Measurements from ENCODE around the gene ANKRD18B.
"Not testable (repeated sequence)": the region's sequence is repeated elsewhere in the genome, so short reads cannot be mapped to it uniquely, and the experiment has no call there.

The ANKRD18B gene

DNA sequence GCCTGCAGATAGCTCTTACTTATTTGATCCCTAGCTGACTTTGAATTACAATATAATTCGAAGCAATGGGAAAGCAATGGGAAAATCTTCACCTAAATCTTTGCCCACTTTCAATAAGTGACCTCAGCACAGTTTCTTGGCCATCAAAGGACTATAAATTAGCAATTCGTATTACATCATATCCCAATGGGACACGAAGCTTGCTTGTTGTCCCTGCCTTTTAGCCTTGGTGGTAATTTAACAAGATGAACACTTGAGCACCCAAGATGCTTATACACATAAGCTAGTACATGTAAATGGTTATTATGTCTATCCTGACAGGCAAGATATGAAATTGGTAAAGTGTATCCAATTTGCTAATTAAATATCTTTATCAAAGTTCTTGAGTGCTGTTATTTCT, 9.9 kb downstream of the ANKRD18B start:
- DNase-seq (ENCODE audit: low read depth), result not testable (repeated sequence)

- no peak for DNase-seq (ENCODE audit: low read depth)
These were observed 11.5 kb downstream of the ANKRD18B start for GRCh38 chr9:33535541-33535940.

DNA sequence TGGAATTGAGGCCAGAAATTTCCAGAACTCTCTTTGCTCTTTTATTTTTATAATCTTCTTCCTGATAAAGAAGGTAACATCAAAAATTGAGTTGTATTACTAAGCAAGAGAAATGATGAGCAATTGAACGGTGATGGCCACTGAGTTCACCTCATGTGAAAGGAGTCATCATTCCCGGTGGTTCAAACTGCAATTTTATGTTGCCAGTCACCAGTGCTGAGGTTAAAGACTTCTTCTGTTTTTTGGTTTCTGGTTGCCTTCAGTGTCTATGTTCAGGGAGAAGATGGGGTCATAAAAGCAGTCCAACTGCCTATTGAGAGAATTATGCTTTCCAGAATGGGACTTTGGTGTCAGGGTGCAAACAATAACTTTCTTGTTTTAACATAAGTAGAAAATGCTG, 19.4 kb downstream of the ANKRD18B start:
- not testable (repeated sequence) for DNase-seq (ENCODE audit: low read depth)

GRCh38 chr9:33545715-33546114, 21.7 kb downstream of the ANKRD18B start:
- DNase-seq (ENCODE audit: low read depth), result not testable (repeated sequence)

DNA sequence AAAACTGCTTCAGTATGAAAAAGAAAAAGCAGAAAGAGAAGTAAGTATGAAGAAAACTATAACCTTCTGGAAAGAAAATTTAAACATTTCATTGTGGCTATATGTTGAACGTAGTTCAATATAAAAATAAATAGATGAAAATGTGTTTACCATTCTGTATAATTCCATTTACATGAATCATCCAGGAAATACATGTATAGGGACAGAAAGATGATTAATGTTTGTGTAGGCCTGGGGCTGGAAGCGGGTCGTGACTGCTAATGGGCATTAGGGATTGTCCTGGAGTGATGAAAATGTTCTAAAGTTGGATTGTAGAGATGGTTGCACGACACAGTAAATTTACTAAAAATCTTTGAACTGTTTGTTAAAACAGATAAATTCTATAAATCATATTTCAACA, 24.8 kb downstream of the ANKRD18B start:
- DNase-seq (ENCODE audit: low read depth), result not testable (repeated sequence)

DNA sequence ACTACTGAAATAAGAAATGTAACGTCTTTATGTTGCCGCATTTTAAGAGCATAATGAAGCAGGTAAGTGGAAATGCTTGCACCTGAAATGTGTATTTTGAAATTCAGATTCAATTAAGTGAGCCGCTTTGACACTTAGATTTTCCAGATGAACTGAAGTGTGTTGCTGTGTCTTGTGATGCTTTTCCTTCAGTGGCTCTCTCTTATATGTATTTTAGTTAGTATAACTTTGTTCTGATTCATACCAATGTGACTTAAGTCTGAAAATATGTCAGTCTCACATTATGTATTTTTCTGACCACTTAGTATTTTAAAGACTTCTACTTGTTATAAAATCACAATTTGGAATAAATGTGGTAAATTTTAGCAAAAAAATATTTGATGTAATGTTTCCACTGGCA, 25.4 kb downstream of the ANKRD18B start:
- not testable (repeated sequence) for DNase-seq (ENCODE audit: low read depth)

DNA sequence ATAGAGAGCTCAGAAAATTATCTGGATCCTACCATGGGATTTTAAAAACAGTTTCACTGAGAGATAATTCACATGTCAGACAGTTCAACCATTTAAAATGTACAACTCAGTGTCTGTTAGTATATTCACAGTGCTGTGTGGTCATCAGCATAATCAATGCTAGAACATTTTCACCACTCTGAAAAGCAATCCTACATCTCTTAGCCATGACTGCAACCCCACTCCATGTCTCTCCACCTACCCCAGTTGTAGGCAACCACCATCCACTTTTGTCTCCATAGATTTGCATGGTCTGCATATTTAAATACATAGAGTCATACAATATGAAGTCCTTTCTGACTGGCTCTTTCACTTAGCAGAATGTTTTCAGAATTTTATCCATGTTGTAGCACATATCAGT, 27.1 kb downstream of the ANKRD18B start:
- DNase-seq (ENCODE audit: low read depth), result not testable (repeated sequence)

DNA sequence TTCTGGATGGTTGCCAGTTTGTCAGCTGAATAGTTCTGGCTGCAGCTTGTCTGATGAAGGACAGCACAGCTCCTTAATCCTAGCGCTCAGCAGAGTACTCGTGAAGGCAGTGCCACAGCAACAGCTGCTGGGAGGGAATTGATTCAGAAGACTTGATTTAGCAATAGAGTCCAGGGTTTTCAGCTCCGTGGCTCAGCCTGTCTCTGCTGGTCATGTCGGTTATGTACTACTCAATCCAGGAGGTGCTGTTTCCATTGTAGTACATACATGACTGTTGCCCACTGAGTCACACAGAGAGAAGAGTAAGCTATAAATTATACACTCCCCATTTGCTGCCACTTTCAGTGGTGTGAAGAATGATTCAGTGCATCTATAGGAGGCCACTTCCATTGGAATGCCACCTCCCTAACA, 28.3 kb downstream of the ANKRD18B start:
- not testable (repeated sequence) for DNase-seq (ENCODE audit: low read depth)

GRCh38 chr9:33560217-33560616, 36.2 kb downstream of the ANKRD18B start:
- not testable (repeated sequence) for DNase-seq (ENCODE audit: low read depth)

DNA sequence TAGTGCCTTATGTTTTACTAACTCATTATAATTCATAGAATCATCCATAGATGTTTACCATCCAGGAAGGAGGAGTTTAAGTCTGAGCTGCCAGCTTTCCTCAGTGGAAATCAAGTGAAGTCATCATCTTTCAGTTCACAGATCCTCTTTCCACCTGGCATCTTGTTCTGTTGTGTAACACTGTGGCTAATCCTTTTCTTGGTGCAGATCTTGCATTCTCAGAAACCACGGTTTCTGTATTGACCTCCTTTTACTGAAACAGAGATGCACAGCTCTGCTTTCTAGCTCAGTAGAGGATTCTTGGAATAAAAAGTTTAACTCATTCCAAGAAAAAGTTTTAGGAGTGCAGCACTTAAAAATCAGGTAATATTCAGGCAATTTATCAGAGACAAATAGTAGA, 38.1 kb downstream of the ANKRD18B start:
- DNase-seq (ENCODE audit: low read depth), result not testable (repeated sequence)

GRCh38 chr9:33567776-33568175, 43.7 kb downstream of the ANKRD18B start:
- DNase-seq (ENCODE audit: low read depth), result not testable (repeated sequence)

- DNase-seq (ENCODE audit: low read depth), result not testable (repeated sequence)
These were observed 53.7 kb downstream of the ANKRD18B start for GRCh38 chr9:33577786-33578185.

DNA sequence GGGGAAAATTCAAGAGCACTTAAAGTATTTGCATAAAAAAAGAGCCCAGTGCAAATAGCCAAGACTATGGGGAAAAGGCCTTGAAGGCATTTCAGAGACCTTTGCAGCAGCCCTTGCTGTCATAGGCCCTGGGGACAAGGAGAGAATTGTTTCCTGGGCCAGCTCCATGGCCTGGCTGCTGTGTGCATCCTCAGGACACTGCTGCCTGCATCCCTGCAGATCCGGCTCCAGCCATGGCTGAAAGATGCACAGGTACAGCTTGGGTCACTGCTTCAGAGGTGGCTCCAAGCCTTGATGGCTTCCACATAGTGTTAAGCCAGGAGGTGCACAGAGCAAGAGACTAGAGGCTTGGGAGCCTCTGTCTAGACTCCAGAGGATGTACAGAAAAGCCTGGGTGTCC, 55.9 kb downstream of the ANKRD18B start:
- not testable (repeated sequence) for DNase-seq (ENCODE audit: low read depth)

DNA sequence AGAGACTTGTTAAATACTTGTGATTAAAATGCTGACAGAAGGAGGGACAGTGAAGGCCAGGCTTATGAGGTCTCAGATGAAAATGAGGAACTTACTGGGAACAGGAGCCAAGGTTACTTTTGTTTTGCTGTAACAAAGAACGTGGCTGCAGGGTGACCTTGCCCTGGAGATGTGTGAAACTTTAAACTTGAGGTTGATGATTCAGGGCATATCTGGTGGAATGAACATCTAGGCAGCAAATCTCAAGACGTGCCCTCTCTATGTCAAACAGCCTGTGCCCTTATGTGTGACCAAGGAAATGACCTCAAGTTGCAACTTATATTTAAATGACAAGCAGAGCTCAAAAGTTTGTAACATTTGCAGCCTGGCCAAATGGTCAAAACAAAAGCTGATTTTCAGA, 58.6 kb downstream of the ANKRD18B start:
- not testable (repeated sequence) for DNase-seq (ENCODE audit: low read depth)

DNA sequence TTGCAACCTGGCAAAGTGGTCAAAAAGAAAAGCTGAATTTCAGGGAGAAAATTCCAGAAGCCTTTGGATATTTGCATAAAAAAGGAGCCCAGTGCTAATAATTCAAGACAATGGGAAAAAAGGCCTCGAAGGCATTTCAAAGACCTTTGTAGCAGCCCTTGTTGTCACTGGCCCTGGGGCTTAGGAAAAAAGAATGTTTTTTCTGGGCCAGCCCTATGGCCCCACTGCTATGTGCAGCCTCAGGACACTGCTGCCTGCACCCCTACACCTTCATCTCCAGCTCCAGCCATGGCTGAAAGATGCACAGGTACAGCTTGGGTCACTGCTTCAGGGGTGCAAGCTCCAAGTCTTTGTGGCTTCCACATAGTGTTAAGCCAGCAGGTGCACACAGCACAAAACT, 62.1 kb downstream of the ANKRD18B start:
- DNase-seq (ENCODE audit: low read depth), result not testable (repeated sequence)

GRCh38 chr9:33587799-33588198, 63.7 kb downstream of the ANKRD18B start:
- DNase-seq (ENCODE audit: low read depth), result not testable (repeated sequence)

- not testable (repeated sequence) for DNase-seq (ENCODE audit: low read depth)
These were observed 64.8 kb downstream of the ANKRD18B start for GRCh38 chr9:33588876-33589275.

- not testable (repeated sequence) for DNase-seq (ENCODE audit: low read depth)
These were observed 66.8 kb downstream of the ANKRD18B start for GRCh38 chr9:33590857-33591256.

DNA sequence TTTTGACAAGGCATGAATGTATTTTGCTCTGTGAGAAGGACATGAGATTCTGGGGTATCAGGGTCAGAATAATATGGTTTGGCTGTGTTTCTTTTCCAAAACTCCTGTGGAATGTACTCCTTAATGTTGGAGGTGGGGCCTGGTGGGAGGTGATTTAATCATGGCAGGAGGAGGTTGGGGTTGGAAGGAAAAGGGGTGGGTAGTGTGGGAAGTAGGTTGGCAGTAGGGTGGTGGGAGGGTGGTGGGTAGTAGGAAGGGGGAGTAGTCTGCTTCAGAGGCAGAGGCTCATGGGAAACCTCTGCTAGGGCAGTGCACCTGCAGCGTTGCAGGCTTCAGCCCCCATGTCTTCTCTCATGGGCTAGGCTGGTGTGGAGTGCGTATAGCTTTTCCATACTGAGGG, 72.9 kb downstream of the ANKRD18B start:
- DNase-seq (ENCODE audit: low read depth), result not testable (repeated sequence)

DNA sequence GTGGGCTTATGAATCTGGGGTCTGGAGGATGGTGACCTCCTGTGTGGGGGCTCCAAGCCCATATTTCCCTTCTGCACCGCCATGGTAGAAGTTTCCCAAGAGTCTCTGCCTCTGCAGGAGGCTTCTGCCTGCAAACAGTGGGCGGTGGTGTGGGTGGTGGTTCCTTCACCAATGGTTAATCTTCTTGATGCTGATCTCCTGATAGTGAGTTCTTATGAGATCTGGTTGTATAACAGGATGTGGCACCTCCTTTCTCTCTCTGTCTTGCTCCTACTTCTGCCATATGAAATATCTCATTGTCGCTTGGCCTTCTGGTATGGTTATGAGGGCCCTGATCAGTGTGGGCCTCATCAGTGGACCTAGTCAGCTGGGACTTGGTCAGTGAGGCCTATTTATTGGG, 73.3 kb downstream of the ANKRD18B start:
- DNase-seq (ENCODE audit: low read depth), result not testable (repeated sequence)

DNA sequence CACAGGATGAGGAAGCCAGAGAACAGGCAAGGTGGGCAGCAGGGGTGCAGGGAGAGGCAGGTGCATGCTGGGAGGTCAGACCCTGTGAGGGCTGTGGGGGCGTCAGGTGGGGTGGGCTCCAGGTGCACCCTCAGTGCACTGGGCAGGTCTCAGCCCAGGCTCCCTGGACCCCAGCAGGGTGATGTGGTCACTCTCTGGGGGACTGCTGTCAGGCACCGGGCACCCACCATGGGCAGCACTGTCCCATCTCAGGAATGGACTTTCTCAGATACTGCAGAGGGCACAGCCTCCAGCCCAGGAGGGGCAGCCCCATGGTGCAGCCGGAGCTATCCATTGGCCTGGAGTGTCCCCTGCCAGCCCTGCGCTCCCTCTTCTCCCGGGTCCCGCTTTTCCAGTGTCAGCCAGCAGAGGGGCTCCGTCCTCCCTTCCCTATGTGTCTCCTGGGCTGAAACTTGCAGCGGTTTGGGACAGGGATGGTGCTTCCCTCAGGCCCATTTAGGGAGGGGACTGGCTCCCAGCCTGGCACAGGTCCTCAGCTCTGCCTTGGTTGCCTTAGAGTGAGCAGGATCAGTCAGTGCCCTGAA, 74.8 kb downstream of the ANKRD18B start:
- DNase-seq (ENCODE audit: low read depth), result not testable (repeated sequence)

DNA sequence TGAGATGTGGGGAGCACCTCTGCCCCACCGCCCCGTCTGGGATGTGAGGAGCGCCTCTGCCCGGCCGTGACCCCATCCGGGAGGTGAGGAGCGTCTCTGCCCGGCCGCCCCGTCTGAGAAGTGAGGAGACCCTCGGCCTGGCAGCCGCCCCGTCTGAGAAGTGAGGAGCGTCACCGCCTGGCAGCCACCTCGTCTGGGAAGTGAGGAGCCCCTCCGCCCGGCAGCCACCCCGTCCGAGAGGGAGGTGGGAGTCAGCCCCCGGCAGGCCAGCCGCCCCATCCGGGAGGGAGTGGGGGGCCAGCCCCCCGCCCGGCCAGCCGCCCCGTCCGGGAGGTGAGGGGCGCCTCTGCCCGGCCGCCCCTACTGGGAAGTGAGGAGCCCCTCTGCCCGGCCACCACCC, 76.9 kb downstream of the ANKRD18B start:
- not testable (repeated sequence) for DNase-seq (ENCODE audit: low read depth)

DNA sequence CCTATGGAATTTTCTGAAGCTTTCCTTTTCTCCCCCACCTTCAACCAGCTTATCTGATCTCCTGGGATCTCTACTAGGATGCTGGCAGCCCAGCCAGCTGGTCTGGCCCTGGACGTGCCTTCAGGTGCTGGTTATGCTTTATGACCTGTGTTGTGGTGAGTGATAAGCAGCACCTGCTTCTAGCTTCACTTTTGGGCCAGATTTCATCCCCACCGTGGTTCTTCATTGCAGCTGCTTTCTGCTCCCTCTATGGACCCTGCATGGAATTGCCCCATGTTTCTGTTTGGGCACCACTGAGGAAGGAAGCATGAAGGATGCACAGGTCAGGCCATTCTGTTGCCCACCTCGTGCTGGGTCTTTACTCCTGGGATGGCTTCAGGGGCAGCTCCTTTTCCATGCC, 80.2 kb downstream of the ANKRD18B start:
- not testable (repeated sequence) for DNase-seq (ENCODE audit: low read depth)

DNA sequence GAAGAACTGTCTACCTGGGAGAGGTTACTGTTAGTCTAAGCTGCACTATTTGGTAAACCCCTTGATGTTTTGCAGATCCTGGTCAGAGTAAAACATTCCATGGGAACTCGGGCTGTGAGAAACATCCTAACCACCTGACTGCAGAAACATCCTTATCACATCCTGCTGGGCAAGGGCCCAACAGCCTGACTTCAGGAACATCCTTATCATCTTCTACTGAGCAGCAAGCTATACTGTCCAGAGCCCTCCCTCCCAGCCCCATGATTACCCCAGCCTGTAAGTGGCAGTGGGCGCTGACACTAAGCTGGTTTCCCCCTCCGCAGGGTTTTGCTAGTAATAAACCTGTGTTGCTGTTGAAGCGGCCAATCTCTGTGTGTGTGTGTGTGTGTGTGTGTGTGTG, 80.9 kb downstream of the ANKRD18B start:
- not testable (repeated sequence) for DNase-seq (ENCODE audit: low read depth)

Data from GM04503 (cell line).